ENCODE data around the gene NHEJ1. TPM values are rescaled to one million over a fixed set of nuclear protein-coding genes. Genes with fewer than 3 reads are reported as not detected.
A peak's percentile ranks its signal among the peaks of the same experiment; 100 is the strongest.

NHEJ1 gene
- total and polyA plus RNA-seq, 4 donors = 9.8 to 12.7 (median 11.1) TPM

- H3K4me3 ChIP-seq (ENCODE audit: low read depth, low read length) = no peak overlapping the region
- peaks cover 4% of the 10 kb centered on the region for H3K4me1 ChIP-seq (ENCODE audit: control insufficient read depth, insufficient read depth, low read length)
- H3K27me3 ChIP-seq (ENCODE audit: control insufficient read depth, insufficient read depth, low read length) = no peaks in the 10 kb centered on the region
- no peak overlapping the region for H3K27ac ChIP-seq (ENCODE audit: low read depth, low read length)
- no peaks in the 10 kb centered on the region for H3K9me3 ChIP-seq (ENCODE audit: control insufficient read depth, insufficient read depth, low read length)
- DNase-seq (ENCODE audit: low read depth in 4 of 6, low spot score in 6 of 6) = no peak
- no peaks in the 10 kb centered on the region for H3K36me3 ChIP-seq (ENCODE audit: control insufficient read depth, insufficient read depth, low read length)
Observed at GRCh38 chr2:219081701-219082331, 78.8 kb downstream of the NHEJ1 start.

DNA sequence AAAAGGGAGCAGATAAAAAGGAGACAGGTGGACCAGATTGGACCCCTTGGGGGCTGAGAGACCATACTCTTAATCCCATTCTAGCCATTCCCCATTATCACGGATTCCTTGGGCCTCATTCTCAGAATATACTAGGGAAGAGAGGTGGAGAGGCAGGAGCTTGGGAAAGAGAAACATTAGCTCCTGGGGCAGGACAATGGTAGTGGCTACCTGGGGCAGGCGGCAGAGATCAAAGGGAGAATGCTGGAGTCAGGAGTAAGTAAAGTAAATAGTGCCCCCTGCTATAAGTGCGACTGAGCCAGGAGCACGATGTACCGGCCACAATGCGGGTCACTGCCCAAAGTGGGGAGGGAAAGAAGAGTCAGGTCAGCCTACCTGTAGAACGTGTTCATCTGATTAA, 79.5 kb downstream of the NHEJ1 start:
- WGBS (ENCODE audit: insufficient coverage) = 82% methylated on average over 5 of the region's 7 CpGs
- Histone ChIP-seq H3K4me1 (ENCODE audit: control insufficient read depth, insufficient read depth, low read length) (no peaks in the 10 kb centered on the region), H3K27ac (ENCODE audit: low read depth, low read length) (no peak overlapping the region), H3K4me3 (ENCODE audit: low read depth, low read length) (no peak overlapping the region), H3K27me3 (ENCODE audit: control insufficient read depth, insufficient read depth, low read length) (no peaks in the 10 kb centered on the region), H3K9me3 (ENCODE audit: control insufficient read depth, insufficient read depth, low read length) (no peaks in the 10 kb centered on the region), H3K36me3 (ENCODE audit: control insufficient read depth, insufficient read depth, low read length) (no peaks in the 10 kb centered on the region)
- no peak for DNase-seq (ENCODE audit: low read depth in 4 of 6, low spot score in 6 of 6)

GRCh38 chr2:219079417-219079816, 81.2 kb downstream of the NHEJ1 start:
- 93% methylated on average over 2 of the region's 2 CpGs for WGBS (ENCODE audit: insufficient coverage)
- Histone ChIP-seq H3K9me3 (ENCODE audit: control insufficient read depth, insufficient read depth, low read length) (no peaks in the 10 kb centered on the region), H3K4me1 (ENCODE audit: control insufficient read depth, insufficient read depth, low read length) (no peaks in the 10 kb centered on the region), H3K27me3 (ENCODE audit: control insufficient read depth, insufficient read depth, low read length) (no peaks in the 10 kb centered on the region), H3K4me3 (ENCODE audit: low read depth, low read length) (no peak overlapping the region), H3K27ac (ENCODE audit: low read depth, low read length) (no peak overlapping the region), H3K36me3 (ENCODE audit: control insufficient read depth, insufficient read depth, low read length) (no peaks in the 10 kb centered on the region)
- DNase-seq (ENCODE audit: low read depth in 4 of 6, low spot score in 6 of 6) = no peak

DNA sequence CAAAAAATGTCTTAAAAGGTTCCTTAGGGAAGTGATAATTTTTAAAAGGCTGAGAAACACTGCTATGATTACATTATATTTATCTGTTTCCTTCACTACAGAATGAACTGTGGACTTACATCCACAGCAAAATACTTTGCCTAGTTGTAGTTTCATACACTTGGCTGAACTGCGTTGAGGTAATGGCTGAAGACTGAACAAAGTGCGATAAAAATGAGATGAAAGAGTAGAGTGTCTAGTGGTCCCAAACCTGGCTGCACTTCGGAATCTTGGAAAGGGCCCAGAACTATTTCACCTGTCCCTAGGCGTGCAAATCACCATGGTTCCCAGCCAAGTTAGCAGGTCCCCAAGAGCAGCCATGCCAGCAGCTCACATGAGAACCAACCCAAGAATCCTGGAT, 81.7 kb downstream of the NHEJ1 start:
- H3K36me3 ChIP-seq (ENCODE audit: control insufficient read depth, insufficient read depth, low read length) = no peaks in the 10 kb centered on the region
- WGBS (ENCODE audit: insufficient coverage) = 100% methylated on average over 4 of the region's 4 CpGs
- no peak for DNase-seq (ENCODE audit: low read depth in 4 of 6, low spot score in 6 of 6)
- H3K4me3 ChIP-seq (ENCODE audit: low read depth, low read length) = no peak overlapping the region
- no peaks in the 10 kb centered on the region for H3K9me3 ChIP-seq (ENCODE audit: control insufficient read depth, insufficient read depth, low read length)
- no peaks in the 10 kb centered on the region for H3K4me1 ChIP-seq (ENCODE audit: control insufficient read depth, insufficient read depth, low read length)
- no peaks in the 10 kb centered on the region for H3K27me3 ChIP-seq (ENCODE audit: control insufficient read depth, insufficient read depth, low read length)
- no peak overlapping the region for H3K27ac ChIP-seq (ENCODE audit: low read depth, low read length)

GRCh38 chr2:219078126-219078525, 82.5 kb downstream of the NHEJ1 start:
- no peaks in the 10 kb centered on the region for H3K27me3 ChIP-seq (ENCODE audit: control insufficient read depth, insufficient read depth, low read length)
- H3K36me3 ChIP-seq (ENCODE audit: control insufficient read depth, insufficient read depth, low read length) = peaks cover 3% of the 10 kb centered on the region
- WGBS (ENCODE audit: insufficient coverage) = no CpG with 5 or more reads among the region's 3 CpGs
- no peaks in the 10 kb centered on the region for H3K9me3 ChIP-seq (ENCODE audit: control insufficient read depth, insufficient read depth, low read length)
- H3K27ac ChIP-seq (ENCODE audit: low read depth, low read length) = no peak overlapping the region
- no peak for DNase-seq (ENCODE audit: low read depth in 4 of 6, low spot score in 6 of 6)
- H3K4me3 ChIP-seq (ENCODE audit: low read depth, low read length) = no peak overlapping the region
- peaks cover 5% of the 10 kb centered on the region for H3K4me1 ChIP-seq (ENCODE audit: control insufficient read depth, insufficient read depth, low read length)

GRCh38 chr2:219076253-219076652, 84.4 kb downstream of the NHEJ1 start:
- Histone ChIP-seq H3K36me3 (ENCODE audit: control insufficient read depth, insufficient read depth, low read length) (peaks cover 3% of the 10 kb centered on the region), H3K27ac (ENCODE audit: low read depth, low read length) (no peak overlapping the region), H3K4me1 (ENCODE audit: control insufficient read depth, insufficient read depth, low read length) (peaks cover 5% of the 10 kb centered on the region), H3K27me3 (ENCODE audit: control insufficient read depth, insufficient read depth, low read length) (no peaks in the 10 kb centered on the region), H3K9me3 (ENCODE audit: control insufficient read depth, insufficient read depth, low read length) (no peaks in the 10 kb centered on the region), H3K4me3 (ENCODE audit: low read depth, low read length) (no peak overlapping the region)
- no peak for DNase-seq (ENCODE audit: low read depth in 4 of 6, low spot score in 6 of 6)
- WGBS (ENCODE audit: insufficient coverage) = 93% methylated on average over 3 of the region's 3 CpGs

DNA sequence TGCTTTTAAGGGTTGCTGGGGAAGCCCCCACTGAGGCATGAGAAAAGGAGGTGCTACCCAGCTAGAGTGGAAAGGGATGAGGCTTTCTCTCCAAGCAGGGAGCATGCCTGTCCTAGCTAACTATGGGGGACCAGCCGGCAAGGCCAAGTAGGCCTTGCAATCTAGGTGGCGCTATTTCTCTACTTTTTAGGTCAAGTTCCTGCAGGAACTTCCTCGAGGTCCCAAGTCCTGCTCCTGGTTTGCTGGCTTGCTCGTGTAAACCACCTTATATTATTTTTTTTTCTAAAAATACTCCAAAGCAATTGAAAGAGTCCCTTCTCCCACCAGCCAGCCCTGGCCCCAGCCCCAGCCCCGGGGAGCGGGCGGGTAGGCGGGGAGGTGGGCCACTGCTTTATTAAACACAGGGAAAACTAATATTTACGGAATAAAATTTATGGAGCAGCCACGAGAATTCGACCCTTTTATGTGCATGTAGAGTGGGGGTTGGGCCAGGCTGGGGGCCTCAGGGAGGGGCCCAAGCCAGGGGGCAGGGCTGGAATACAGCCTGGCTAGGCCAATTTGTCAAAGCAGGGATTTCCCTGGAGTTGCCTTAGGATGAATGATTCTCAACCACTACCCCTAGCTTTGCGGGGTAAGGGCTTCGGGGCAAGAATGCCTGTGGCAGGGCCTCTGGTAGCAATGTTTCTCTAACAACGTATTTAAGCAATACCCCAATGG, 87.0 kb downstream of the NHEJ1 start:
- H3K4me1 ChIP-seq (ENCODE audit: control insufficient read depth, insufficient read depth, low read length) = peaks cover 5% of the 10 kb centered on the region
- no peaks in the 10 kb centered on the region for H3K27me3 ChIP-seq (ENCODE audit: control insufficient read depth, insufficient read depth, low read length)
- DNase-seq (ENCODE audit: low read depth in 4 of 6, low spot score in 6 of 6) = peak in 3 of 6 donors; percentile 15 to 63 (median 60)
- H3K36me3 ChIP-seq (ENCODE audit: control insufficient read depth, insufficient read depth, low read length) = peaks cover 3% of the 10 kb centered on the region
- H3K4me3 ChIP-seq (ENCODE audit: low read depth, low read length) = no peak overlapping the region
- no peak overlapping the region for H3K27ac ChIP-seq (ENCODE audit: low read depth, low read length)
- 21% methylated on average over 11 of the region's 14 CpGs for WGBS (ENCODE audit: insufficient coverage)
- no peaks in the 10 kb centered on the region for H3K9me3 ChIP-seq (ENCODE audit: control insufficient read depth, insufficient read depth, low read length)

DNA sequence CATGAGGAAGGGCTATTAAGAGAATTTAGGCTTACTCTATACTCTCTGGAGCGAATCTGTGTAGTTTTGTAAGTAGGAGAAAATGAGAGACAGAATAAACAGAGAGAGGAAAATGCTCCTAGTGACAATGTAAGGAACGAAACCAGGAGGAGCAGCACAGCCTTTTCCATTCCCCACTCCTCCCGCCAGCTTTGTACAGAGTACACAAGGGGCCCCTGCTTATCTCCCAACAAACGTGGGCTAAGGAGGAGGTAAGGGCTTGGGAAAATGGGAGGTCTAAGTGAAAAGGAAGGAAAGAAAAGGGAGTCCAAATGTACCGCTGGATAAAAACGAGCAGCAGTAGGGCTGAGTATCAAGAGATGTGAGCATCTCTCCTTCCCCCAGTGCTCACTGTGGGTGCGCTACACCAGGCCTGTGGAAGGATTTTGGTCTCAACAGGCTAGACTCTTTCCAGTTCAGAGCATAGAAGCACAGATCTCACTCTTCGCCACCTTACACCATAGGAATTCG, 87.8 kb downstream of the NHEJ1 start:
- WGBS (ENCODE audit: insufficient coverage) = 88% methylated on average over 4 of the region's 9 CpGs
- H3K27me3 ChIP-seq (ENCODE audit: control insufficient read depth, insufficient read depth, low read length) = no peaks in the 10 kb centered on the region
- DNase-seq (ENCODE audit: low read depth in 4 of 6, low spot score in 6 of 6) = no peak
- no peak overlapping the region for H3K4me3 ChIP-seq (ENCODE audit: low read depth, low read length)
- no peaks in the 10 kb centered on the region for H3K9me3 ChIP-seq (ENCODE audit: control insufficient read depth, insufficient read depth, low read length)
- H3K27ac ChIP-seq (ENCODE audit: low read depth, low read length) = no peak overlapping the region
- H3K36me3 ChIP-seq (ENCODE audit: control insufficient read depth, insufficient read depth, low read length) = peaks cover 3% of the 10 kb centered on the region
- H3K4me1 ChIP-seq (ENCODE audit: control insufficient read depth, insufficient read depth, low read length) = peaks cover 5% of the 10 kb centered on the region

- H3K9me3 ChIP-seq (ENCODE audit: control insufficient read depth, insufficient read depth, low read length) = no peaks in the 10 kb centered on the region
- peaks cover 5% of the 10 kb centered on the region for H3K4me1 ChIP-seq (ENCODE audit: control insufficient read depth, insufficient read depth, low read length)
- 75% methylated on average over 2 of the region's 6 CpGs for WGBS (ENCODE audit: insufficient coverage)
- H3K36me3 ChIP-seq (ENCODE audit: control insufficient read depth, insufficient read depth, low read length) = peaks cover 3% of the 10 kb centered on the region
- no peak for DNase-seq (ENCODE audit: low read depth in 4 of 6, low spot score in 6 of 6)
- H3K27ac ChIP-seq (ENCODE audit: low read depth, low read length) = no peak overlapping the region
- no peak overlapping the region for H3K4me3 ChIP-seq (ENCODE audit: low read depth, low read length)
- no peaks in the 10 kb centered on the region for H3K27me3 ChIP-seq (ENCODE audit: control insufficient read depth, insufficient read depth, low read length)
Observed at GRCh38 chr2:219071131-219071816, 89.3 kb downstream of the NHEJ1 start.
